ENCODE measurements around the gene IFNB1.

- no peak for TF ChIP-seq CTCF (IDR thresholded peaks at IDR 0.05; ENCODE audit: low read depth, low read length, poor library complexity, severe bottlenecking)
- TF ChIP-seq EZH2phosphoT487 (IDR thresholded peaks at IDR 0.05; ENCODE audit: borderline replicate concordance, low read length) = no peak
Observed at GRCh38 chr9:21080793-21081192, 3.1 kb upstream of the IFNB1 start.

All from DOHH2 (cell line).